Measurements from ENCODE around the gene PLXNC1. TPM values are rescaled to one million over a fixed set of nuclear protein-coding genes. Genes with fewer than 3 reads are reported as not detected.

The PLXNC1 gene
- total RNA-seq, 1 experiment from 2014 or later: not detected

GRCh38 chr12:94172973-94173372, 24.6 kb downstream of the PLXNC1 start:
- DNase-seq (ENCODE audit: low spot score): no peak

DNA sequence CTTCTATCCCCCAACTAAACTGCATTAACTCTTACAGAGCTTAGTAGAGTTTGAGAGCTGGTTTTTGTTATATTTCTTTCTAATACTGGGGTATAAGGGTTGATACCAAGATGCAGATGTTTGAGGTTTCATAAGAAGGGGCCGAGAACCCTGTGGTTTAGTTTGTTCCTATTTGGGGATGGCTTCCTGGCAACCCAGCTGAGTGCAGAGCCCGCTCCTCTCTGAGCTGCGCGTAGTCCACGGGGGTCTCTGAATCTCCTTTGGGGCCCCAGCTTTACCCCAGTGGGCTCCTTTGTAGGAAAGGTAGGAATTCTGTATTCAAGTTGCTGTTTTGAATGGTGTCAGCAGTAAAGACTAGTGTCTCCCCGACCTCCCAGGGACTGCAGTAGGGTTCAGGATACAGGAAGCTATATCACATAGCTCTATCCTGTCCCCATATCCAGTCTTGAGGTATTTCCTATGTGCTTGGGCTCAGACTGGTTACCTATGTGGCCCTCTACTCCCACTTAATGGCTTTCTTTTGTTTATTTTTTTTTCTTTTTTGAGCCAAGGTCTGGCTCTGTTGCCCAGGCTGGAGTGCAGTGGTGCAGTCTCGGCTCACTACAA, 25.4 kb downstream of the PLXNC1 start:
- in situ Hi-C loops (cut with HindIII; ENCODE audit: low sequenced_read_pairs): no loop called here
- DNase-seq (ENCODE audit: low spot score): no peak

More at GRCh38 chr12:94172973-94173372, 24.6 kb downstream of the PLXNC1 start:
- in situ Hi-C loops (cut with HindIII; ENCODE audit: low sequenced_read_pairs): no loop called here

DNA sequence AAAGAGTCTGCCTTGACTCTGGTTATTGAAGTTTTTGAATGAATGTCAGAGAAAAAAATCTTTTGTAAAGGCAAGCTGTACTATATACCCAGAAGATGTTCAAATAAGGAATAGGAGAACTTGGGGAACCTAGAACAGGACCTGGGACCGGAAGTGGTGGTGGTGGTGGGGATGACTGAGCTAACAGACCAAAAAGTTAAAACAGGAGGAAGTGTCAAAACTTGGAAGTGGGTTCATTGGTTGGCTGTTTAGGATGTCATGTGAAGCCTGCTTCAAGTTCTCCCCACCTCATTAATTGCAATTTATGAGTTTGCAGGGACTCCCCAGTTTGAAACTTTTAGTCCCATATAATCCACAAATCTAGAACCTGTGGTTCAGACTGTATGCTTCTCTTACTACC, 26.2 kb downstream of the PLXNC1 start:
- in situ Hi-C loops (cut with HindIII; ENCODE audit: low sequenced_read_pairs): no loop called here
- no peak for DNase-seq (ENCODE audit: low spot score)

DNA sequence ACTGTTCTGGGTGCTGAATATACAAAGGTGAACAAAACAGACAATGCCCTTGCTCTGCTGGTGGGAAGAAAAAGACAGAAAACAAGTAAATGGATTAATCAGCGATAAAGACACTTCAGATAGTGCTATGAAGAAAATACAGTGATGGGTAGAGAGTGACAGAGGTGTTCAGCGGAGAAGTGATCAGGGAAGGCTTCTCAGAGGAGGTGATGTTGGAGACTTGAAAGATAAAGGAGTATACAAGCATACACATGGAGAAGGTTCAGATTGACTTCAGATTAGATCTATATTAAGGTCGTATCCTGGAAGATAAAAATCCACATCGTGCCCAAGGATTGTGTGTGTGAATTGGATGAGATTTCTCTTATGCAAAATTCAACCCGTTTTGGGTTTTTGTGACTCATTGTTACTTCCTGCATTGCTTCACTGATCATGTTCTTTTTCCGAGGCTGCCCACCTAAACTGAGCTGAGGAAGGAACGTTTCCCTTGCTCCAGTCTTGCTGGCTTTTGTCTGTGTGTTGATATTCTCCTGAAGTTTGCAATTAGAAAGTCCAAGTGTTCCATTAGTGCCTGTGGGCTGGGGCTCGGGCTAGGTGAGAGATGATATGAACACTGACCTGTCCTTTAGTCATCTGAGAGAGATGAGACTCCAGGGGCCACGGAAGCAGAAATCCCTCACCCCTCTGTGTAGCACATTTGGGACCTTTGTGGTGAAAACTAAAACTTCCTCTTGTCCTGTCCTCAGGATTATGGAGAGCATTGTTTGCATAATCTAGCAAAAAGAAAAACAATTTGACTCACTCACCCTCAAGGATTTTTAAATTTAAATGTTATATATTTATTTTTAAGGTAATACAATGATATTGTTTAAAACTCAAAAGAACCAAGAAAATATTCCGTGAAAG, 27.6 kb downstream of the PLXNC1 start:
- in situ Hi-C loops (cut with HindIII; ENCODE audit: low sequenced_read_pairs): no loop called here
- DNase-seq (ENCODE audit: low spot score): no peak

DNA sequence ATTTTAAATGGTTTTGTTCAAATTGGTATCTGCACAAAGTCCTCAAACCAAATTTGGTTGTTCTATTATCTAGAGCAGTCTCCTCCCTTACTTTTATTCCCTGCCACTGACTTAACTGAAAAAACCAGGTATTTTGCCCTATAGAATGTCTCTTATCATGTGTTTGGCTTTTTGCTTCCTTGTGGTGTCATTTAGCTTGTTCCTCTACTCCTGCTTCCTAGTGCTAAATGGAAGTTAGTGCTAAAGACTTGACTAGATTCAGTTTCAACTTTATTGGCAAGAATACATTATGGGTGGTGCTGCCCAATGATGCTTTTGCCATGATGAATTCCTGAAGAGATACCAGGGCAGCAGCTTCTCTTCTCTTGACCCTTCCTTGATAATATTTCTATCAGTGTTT, 29.7 kb downstream of the PLXNC1 start:
- DNase-seq (ENCODE audit: low spot score): no peak
- in situ Hi-C loops (cut with HindIII; ENCODE audit: low sequenced_read_pairs): no loop called here

- no peak for DNase-seq (ENCODE audit: low spot score)
- in situ Hi-C loops (cut with HindIII; ENCODE audit: low sequenced_read_pairs): no loop called here
These were observed 30.5 kb downstream of the PLXNC1 start for GRCh38 chr12:94178882-94179281.

- in situ Hi-C loops (cut with HindIII; ENCODE audit: low sequenced_read_pairs): no loop called here
- DNase-seq (ENCODE audit: low spot score): no peak
These were observed 31.3 kb downstream of the PLXNC1 start for GRCh38 chr12:94179723-94180122.

- DNase-seq (ENCODE audit: low spot score): no peak
- in situ Hi-C loops (cut with HindIII; ENCODE audit: low sequenced_read_pairs): no loop called here
These were observed 32.4 kb downstream of the PLXNC1 start for GRCh38 chr12:94180558-94181296.

DNA sequence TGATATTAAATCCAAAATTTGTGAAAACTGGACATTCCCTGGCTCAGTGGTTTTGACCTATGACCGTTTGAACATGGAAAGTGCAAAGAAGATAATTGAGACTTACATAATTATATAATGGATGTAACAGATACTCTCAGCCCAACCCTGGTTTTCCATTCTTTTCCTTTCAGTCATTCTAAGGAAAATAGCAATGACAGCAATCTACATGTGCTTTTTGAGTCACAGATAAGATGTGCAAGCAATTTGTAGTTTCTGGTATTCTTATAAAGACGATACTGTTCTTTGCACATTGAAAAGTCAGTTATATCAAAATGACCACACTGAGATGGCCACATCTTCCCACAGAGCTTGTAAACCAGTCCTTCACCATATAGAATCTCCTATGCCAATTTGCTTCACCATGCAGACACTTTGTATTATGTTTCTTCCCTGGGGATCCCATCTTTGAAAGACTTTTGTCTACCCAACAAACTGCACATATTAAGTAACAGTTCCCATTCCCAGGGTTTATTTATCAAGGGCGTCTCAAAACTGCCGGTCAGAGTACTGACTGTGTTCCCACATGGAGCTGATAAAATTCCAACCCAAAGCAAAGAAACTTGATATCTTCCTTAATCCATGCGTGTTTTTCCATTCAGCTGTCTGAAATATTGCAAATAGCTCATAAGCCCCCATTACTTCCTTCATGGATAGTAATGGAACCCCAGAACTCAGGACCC, 34.8 kb downstream of the PLXNC1 start:
- in situ Hi-C loops (cut with HindIII; ENCODE audit: low sequenced_read_pairs): no loop called here
- no peak for DNase-seq (ENCODE audit: low spot score)

- DNase-seq (ENCODE audit: low spot score): no peak
These were observed 35.5 kb downstream of the PLXNC1 start for GRCh38 chr12:94183708-94184379.

DNA sequence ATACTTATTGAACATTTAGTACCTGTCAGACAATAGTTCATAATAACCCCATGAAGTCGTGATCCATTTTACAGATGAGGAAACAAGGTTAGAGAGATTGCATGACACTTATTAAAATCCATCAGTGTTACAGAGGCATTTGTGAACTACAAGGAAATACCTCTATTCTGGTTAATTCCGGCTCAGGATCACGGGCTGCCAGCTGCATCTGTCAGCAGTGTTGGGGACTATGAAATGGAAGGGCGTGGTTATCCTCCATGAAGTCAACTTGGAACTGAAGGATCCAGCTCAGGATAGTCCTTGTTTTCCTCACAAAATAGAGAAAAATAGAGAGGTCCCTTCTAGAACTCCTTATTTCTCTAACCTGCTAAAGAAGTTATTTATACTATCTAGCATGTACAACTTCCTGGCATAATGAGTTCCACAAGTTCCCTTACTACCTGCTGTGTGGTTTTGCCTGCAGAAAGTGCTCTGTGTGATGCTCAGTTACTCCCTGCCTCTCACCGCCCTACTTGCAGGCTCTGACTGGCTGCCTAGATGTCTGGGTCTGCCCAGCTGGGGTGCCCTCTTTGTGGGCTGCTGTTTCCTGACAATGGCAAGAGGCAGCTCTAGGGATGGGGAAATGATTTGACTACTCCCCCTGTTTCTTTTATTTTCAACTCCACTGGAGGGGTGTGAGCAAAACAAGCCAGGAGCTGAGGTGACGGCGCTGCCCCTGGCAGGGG, 36.8 kb downstream of the PLXNC1 start:
- DNase-seq (ENCODE audit: low spot score): peak; percentile 9

More at GRCh38 chr12:94183708-94184379, 35.5 kb downstream of the PLXNC1 start:
- in situ Hi-C loops (cut with HindIII; ENCODE audit: low sequenced_read_pairs): no loop called here

DNA sequence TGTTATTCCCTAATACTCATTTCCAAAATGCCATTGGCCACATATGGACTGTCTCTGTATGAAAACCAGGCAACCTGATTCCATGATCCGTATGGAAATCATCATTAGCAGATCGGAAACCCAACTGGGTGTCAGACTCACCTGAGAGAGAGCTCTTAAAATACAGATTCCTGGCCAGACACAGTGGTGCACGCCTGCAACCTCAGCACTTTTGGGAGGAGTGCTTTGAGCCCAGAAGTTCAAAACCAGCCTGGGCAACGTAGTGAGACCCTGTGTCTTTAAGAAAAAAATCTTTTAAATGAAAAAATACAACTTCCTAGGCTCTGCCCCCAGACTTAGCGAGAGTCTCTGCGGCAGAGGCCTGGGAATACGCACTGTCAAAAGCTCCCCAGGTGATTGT, 37.4 kb downstream of the PLXNC1 start:
- peak; percentile 15 for DNase-seq (ENCODE audit: low spot score)
- in situ Hi-C loops (cut with HindIII; ENCODE audit: low sequenced_read_pairs): no loop called here

More for the DNA sequence above, 36.8 kb downstream of the PLXNC1 start:
- in situ Hi-C loops (cut with HindIII; ENCODE audit: low sequenced_read_pairs): no loop called here

DNA sequence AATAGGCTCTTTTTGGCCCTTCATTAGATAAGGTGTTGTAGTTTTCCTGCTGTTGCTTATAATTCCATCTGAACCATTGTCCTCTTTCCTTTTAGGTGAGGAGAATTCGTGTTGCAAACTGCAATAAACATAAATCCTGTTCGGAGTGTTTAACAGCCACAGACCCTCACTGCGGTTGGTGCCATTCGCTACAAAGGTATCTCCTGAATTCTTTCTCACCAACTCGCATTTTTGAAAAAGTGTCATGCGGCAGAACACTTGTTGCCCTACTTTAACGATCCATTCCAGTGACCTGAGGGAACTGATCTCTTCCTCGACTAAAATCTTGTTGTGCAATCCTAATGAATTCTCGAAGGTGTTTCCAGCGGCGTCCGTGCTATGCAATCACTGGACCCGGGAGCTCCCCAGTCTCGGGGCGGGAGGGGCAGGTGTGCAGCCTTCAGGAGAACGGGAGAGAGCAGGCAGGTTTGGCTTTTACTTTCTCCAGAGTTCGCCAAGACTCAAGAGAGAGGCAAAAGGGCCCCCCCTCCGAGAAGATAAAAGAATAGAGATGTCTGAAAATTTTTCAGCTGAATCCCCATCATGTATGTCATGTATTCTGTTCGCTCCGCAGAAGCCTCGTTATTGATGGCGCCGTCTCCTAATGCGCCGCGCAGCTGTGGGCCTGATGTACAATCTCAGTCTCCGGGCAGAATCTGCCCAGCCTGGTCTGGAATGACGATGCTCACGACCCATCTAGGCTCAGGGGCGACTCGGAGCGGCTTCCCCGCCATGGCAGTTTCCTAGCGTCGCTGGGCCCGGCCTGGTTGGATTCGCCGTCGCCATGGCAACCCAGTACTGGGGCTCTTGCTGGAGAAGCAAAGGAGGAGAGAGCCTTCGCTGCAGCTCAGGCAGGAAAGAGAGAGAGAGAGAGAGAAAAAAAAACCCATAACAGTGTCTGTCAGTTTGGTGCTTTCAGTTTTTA, 38.2 kb downstream of the PLXNC1 start:
- in situ Hi-C loops (cut with HindIII; ENCODE audit: low sequenced_read_pairs): no loop called here
- DNase-seq (ENCODE audit: low spot score): peak; percentile 93

- DNase-seq (ENCODE audit: low spot score): peak; percentile 50
- in situ Hi-C loops (cut with HindIII; ENCODE audit: low sequenced_read_pairs): no loop called here
These were observed 39.0 kb downstream of the PLXNC1 start for GRCh38 chr12:94187361-94187760.

GRCh38 chr12:94190623-94191022, 42.2 kb downstream of the PLXNC1 start:
- in situ Hi-C loops (cut with HindIII; ENCODE audit: low sequenced_read_pairs): no loop called here
- no peak for DNase-seq (ENCODE audit: low spot score)

- in situ Hi-C loops (cut with HindIII; ENCODE audit: low sequenced_read_pairs): no loop called here
- DNase-seq (ENCODE audit: low spot score): no peak
These were observed 42.6 kb downstream of the PLXNC1 start for GRCh38 chr12:94191023-94191422.

DNA sequence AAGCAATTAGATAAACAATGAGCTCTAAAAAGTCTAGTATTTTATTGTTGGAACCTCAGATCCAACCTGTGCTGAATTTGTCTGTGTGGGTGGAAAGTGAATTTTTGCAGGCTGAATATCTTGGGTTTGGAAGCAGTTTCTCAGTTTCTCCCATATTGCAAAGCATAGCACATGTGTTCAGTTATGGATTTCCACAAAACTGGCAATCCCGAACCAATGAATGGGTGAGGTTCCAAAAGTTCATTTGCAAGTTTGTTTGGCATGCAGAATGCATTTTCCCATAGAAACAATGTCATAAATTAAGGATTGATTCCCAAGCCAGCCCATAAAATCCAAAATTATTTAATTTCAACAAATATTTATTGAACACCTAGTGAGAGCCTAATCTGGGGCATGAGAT, 43.4 kb downstream of the PLXNC1 start:
- in situ Hi-C loops (cut with HindIII; ENCODE audit: low sequenced_read_pairs): no loop called here
- DNase-seq (ENCODE audit: low spot score): no peak

Data from G401 (cell line).